ENCODE measurements around the gene ANK3. TPM values are rescaled to one million over a fixed set of nuclear protein-coding genes. Genes with fewer than 3 reads are reported as not detected.

Gene ANK3
- total RNA-seq, 2 donors from 2014 or later, result 189 to 198 TPM

- no peaks in the 10 kb centered on the region for H3K9me3 ChIP-seq
- peak overlapping the region; percentile 73 to 91 for H3K27ac ChIP-seq
- peak overlapping the region; percentile 22 to 31 for H3K4me3 ChIP-seq
- H3K4me1 ChIP-seq, result peaks cover 0 to 23% of the 10 kb centered on the region in 2 donors
- TF ChIP-seq, protein P1, sequence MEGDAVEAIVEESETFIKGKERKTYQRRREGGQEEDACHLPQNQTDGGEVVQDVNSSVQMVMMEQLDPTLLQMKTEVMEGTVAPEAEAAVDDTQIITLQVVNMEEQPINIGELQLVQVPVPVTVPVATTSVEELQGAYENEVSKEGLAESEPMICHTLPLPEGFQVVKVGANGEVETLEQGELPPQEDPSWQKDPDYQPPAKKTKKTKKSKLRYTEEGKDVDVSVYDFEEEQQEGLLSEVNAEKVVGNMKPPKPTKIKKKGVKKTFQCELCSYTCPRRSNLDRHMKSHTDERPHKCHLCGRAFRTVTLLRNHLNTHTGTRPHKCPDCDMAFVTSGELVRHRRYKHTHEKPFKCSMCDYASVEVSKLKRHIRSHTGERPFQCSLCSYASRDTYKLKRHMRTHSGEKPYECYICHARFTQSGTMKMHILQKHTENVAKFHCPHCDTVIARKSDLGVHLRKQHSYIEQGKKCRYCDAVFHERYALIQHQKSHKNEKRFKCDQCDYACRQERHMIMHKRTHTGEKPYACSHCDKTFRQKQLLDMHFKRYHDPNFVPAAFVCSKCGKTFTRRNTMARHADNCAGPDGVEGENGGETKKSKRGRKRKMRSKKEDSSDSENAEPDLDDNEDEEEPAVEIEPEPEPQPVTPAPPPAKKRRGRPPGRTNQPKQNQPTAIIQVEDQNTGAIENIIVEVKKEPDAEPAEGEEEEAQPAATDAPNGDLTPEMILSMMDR (IDR thresholded peaks at IDR 0.05), result no peak
- H3K27me3 ChIP-seq, result no peaks in the 10 kb centered on the region
- no peak for DNase-seq (ENCODE audit: low spot score)
- H3K36me3 ChIP-seq, result no peaks in the 10 kb centered on the region
Observed at GRCh38 chr10:60139798-60140566, 249.7 kb downstream of the ANK3 start.

GRCh38 chr10:60139290-60139689 is 250.4 kb downstream of the ANK3 start:
- DNase-seq (ENCODE audit: low spot score), result no peak
- Histone ChIP-seq H3K36me3 (no peaks in the 10 kb centered on the region), H3K27ac (peak overlapping the region; percentile 73 to 91), H3K9me3 (no peaks in the 10 kb centered on the region), H3K4me3 (peak overlapping the region; percentile 22 to 31), H3K27me3 (no peaks in the 10 kb centered on the region), H3K4me1 (peaks cover 0 to 23% of the 10 kb centered on the region in 2 donors)
- TF ChIP-seq, protein P1 (IDR thresholded peaks at IDR 0.05), result no peak

DNA sequence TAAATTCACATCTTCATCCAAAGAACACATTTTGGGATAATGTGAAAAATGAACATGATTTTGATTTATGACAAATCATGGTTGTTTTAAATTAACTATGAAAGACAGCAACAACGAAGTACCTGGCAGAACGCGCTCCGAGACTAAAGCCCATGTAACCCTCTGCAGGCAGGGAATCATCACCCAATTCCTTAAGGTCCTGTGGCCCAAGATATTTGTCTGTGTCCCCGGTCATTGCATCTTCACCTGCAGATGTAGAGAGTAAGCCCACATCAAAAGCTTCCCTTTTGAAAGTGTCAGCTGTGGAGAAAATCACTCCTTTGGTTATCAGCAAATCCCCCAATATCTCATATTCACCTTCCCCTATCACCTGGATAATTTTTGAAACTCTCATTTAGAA is 250.8 kb downstream of the ANK3 start:
- Histone ChIP-seq H3K4me1 (peaks cover 0 to 23% of the 10 kb centered on the region in 2 donors), H3K27me3 (no peaks in the 10 kb centered on the region), H3K4me3 (no peak overlapping the region), H3K9me3 (no peaks in the 10 kb centered on the region), H3K36me3 (no peaks in the 10 kb centered on the region), H3K27ac (peak overlapping the region; percentile 73 to 91)
- TF ChIP-seq, protein P1 (IDR thresholded peaks at IDR 0.05), result no peak
- DNase-seq (ENCODE audit: low spot score), result no peak

DNA sequence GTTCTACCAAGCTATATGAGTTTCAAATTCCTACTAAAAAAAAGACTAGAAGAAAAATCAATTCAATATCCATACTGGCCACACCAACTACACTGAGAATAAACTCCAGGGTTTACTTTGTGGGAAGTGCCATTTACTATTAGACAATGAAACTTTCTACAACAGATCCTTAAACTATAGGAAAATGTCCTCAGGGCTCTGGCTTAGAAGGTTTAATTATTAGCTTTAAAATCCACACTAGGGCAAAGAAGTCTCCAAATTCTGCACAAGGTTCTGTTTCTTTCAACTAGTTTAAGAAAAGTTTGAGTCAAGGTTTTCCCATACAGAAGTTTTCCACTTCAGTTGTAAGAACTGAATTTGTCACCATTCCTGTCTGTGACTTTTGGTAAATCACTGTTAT is 251.6 kb downstream of the ANK3 start:
- H3K4me3 ChIP-seq, result no peak overlapping the region
- no peak for DNase-seq (ENCODE audit: low spot score)
- H3K27me3 ChIP-seq, result no peaks in the 10 kb centered on the region
- H3K9me3 ChIP-seq, result no peaks in the 10 kb centered on the region
- peak overlapping the region in 1 of 2 donors; percentile 91 for H3K27ac ChIP-seq
- H3K4me1 ChIP-seq, result peaks cover 0 to 23% of the 10 kb centered on the region in 2 donors
- TF ChIP-seq, protein P1 (IDR thresholded peaks at IDR 0.05), result no peak
- H3K36me3 ChIP-seq, result no peaks in the 10 kb centered on the region

GRCh38 chr10:60137292-60137992 is 252.2 kb downstream of the ANK3 start:
- Histone ChIP-seq H3K4me3 (no peak overlapping the region), H3K4me1 (peaks cover 0 to 23% of the 10 kb centered on the region in 2 donors), H3K27me3 (no peaks in the 10 kb centered on the region), H3K36me3 (no peaks in the 10 kb centered on the region), H3K27ac (peak overlapping the region in 1 of 2 donors; percentile 91), H3K9me3 (no peaks in the 10 kb centered on the region)
- DNase-seq (ENCODE audit: low spot score), result no peak
- TF ChIP-seq, protein P1 (IDR thresholded peaks at IDR 0.05), result no peak
